Ovary (tissue), 9 donors: Measurements from ENCODE around the gene FMN1. TPM values are rescaled to one million over a fixed set of nuclear protein-coding genes. Genes with fewer than 3 reads are reported as not detected.

Source experiments
- DNase-seq, 5 donors: peaks; one replicate each; pipeline ENCODE4 v3.0.0-alpha.2; 2019 to 2020
- H3K27ac ChIP-seq, 2 donors: fragments of 200-600 bp; one replicate each; pipeline versions ENCODE4 v1.5.1 to v1.8.0; 2019 to 2022
- H3K27me3 ChIP-seq: fragments of 200-600 bp; one replicate; pipeline ENCODE4 v1.8.0; 2022
- H3K36me3 ChIP-seq: fragments of 200-600 bp; sonication (generic); one replicate; pipeline ENCODE4 v1.5.1; 2019
- H3K4me1 ChIP-seq: one replicate; pipeline ENCODE4 v1.8.1; 2013; ENCODE audit warnings: mild to moderate bottlenecking, moderate library complexity; ENCODE audit not compliant: insufficient read depth
- H3K4me3 ChIP-seq: fragments of 200-600 bp; sonication (generic); one replicate; pipeline ENCODE4 v1.5.1; 2017
- H3K9me3 ChIP-seq, 2 donors: fragments of 200-600 bp in 1 of 2; sonication (generic) in 1 of 2; one replicate each; pipeline versions ENCODE4 v1.5.1 to v1.8.1; 2013 to 2019; ENCODE audit warnings: mild to moderate bottlenecking in 1 of 2, moderate library complexity in 1 of 2
- CTCF ChIP-seq, 3 donors: fragments of 450-650 bp in 2 of 3; fragments of 200-600 bp in 1 of 3; IDR thresholded peaks; one replicate each; pipeline versions ENCODE4 v1.5.1 to v1.8.0; 2016 to 2022; ENCODE audit warnings: antibody characterized with exemption in 3 of 3, mild to moderate bottlenecking in 1 of 3
- EP300 ChIP-seq: sonication (generic); formaldehyde crosslinking; IDR thresholded peaks from one replicate; pipeline ENCODE4 v1.6.1; 2017; ENCODE audit warnings: antibody characterized with exemption
- POLR2A ChIP-seq: fragments of 450-650 bp; IDR thresholded peaks from one replicate; pipeline ENCODE4 v1.6.1; 2017; ENCODE audit warnings: antibody characterized with exemption, mild to moderate bottlenecking, moderate library complexity
- WGBS, 3 donors: extraction: QIAGEN DNeasy Blood & Tissue Kit in 1 of 3; methylation state at CpG; one replicate each; pipeline versions ENCODE4 v1.1.5 to v1.1.7; 2013 to 2017; 5-methylcytosine and 5-hydroxymethylcytosine counted together
- intact Hi-C, 4 donors: fragments of 100-400 bp; cut with DNase I; formaldehyde crosslinking; loops; one replicate each; pipeline versions ENCODE4 v1.11.0 to v1.15.1; 2022 to 2023
- polyA plus RNA-seq, 2 donors: library from polyadenylated mRNA; stranded (reverse); fragments of 200-250 nt in 1 of 2; fragments of 350-450 nt in 1 of 2; fragmentation: Illumina TruSeq in 1 of 2; extraction: RNeasy Lipid Tissue Mini Kit (QIAGEN cat#74804) in 1 of 2; gene quantifications; one replicate each; pipeline ENCODE4 v1.2.3, GENCODE V29; 2013 to 2014
- total RNA-seq, 7 donors: library from RNA; depleted of rRNA in 2 of 7; stranded (reverse); fragments of >200 nt in 2 of 7; fragmentation: NEBNext Ultra II Directional in 3 of 7; extraction: Animal tissue kit (Norgen Biotek cat#: 25700) in 3 of 7; gene quantifications; one replicate each; pipeline versions ENCODE4 v1.1.0 to v1.2.4, GENCODE V29; 2016 to 2023
- donor health status: DM: no; HTN: no; CAD: no; lungs with moderate emphysema.
- donor health status: DM: no; HTN: no; CAD: no.
- donor health status: Bipolar disorder and iron deficiency.
- donor health status: DM: yes; HTN: yes; CAD: no.
- donor health status: DM: no; HTN: no; CAD: no.
- donor health status: DM: yes; HTN: yes; CAD: no.

FMN1 gene
- total and polyA plus RNA-seq, 9 donors, result 0.13 to 16.9 (median 2.6) TPM

GRCh38 chr15:32867313-32867626 lies 327.2 kb downstream of the FMN1 start:
- H3K27me3 ChIP-seq, result no peaks in the 10 kb centered on the region
- H3K4me1 ChIP-seq, result peaks cover 1% of the 10 kb centered on the region
- intact Hi-C loops, result no loop called here
- DNase-seq, result no peak
- 93 to 95% (median 93%) methylated on average over 9 of the region's 9 CpGs for WGBS, 3 donors
- no peak overlapping the region for H3K4me3 ChIP-seq
- TF ChIP-seq POLR2A (no peak), CTCF (IDR thresholded peaks at IDR 0.05) (no peak), EP300 (no peak)
- H3K36me3 ChIP-seq, result no peaks in the 10 kb centered on the region
- H3K9me3 ChIP-seq, result no peaks in the 10 kb centered on the region
- no peak overlapping the region for H3K27ac ChIP-seq

GRCh38 chr15:32866454-32867312 lies 327.8 kb downstream of the FMN1 start:
- Histone ChIP-seq H3K9me3 (no peaks in the 10 kb centered on the region), H3K36me3 (no peaks in the 10 kb centered on the region), H3K27me3 (no peaks in the 10 kb centered on the region), H3K4me1 (peaks cover 1% of the 10 kb centered on the region), H3K27ac (no peak overlapping the region), H3K4me3 (no peak overlapping the region)
- DNase-seq, result no peak
- intact Hi-C loops, result no loop called here
- TF ChIP-seq POLR2A, result no peak
- no peak for TF ChIP-seq CTCF (IDR thresholded peaks at IDR 0.05)
- TF ChIP-seq EP300, result no peak
- WGBS, 3 donors, result 33 to 59% (median 44%) methylated on average over 6 of the region's 6 CpGs

GRCh38 chr15:32864841-32865240 lies 329.7 kb downstream of the FMN1 start:
- no peak overlapping the region for H3K4me3 ChIP-seq
- no peak for DNase-seq
- H3K27ac ChIP-seq, result no peak overlapping the region
- no peaks in the 10 kb centered on the region for H3K9me3 ChIP-seq
- intact Hi-C loops, result no loop called here
- H3K4me1 ChIP-seq, result peaks cover 4% of the 10 kb centered on the region
- H3K27me3 ChIP-seq, result no peaks in the 10 kb centered on the region
- TF ChIP-seq EP300 (no peak), POLR2A (no peak), CTCF (IDR thresholded peaks at IDR 0.05) (no peak)
- 90 to 92% (median 90%) methylated on average over 3 of the region's 3 CpGs for WGBS, 3 donors
- H3K36me3 ChIP-seq, result no peaks in the 10 kb centered on the region

GRCh38 chr15:32864051-32864450 lies 330.5 kb downstream of the FMN1 start:
- no peak for TF ChIP-seq CTCF (IDR thresholded peaks at IDR 0.05)
- no peak for TF ChIP-seq EP300
- TF ChIP-seq POLR2A, result no peak
- Histone ChIP-seq H3K36me3 (no peaks in the 10 kb centered on the region), H3K27ac (no peak overlapping the region), H3K9me3 (no peaks in the 10 kb centered on the region), H3K4me1 (peaks cover 4% of the 10 kb centered on the region), H3K27me3 (no peaks in the 10 kb centered on the region), H3K4me3 (no peak overlapping the region)
- 24 to 35% (median 26%) methylated on average over 1 of the region's 1 CpG for WGBS, 3 donors
- no peak for DNase-seq
- intact Hi-C loops, result no loop called here
